Measurements from ENCODE around the gene LRMDA. TPM values are rescaled to one million over a fixed set of nuclear protein-coding genes. Genes with fewer than 3 reads are reported as not detected.

LRMDA gene
- total RNA-seq, 3 donors from 2014 or later (not counting 1 experiment from before 2014, with no cell fraction given), result 1.4 to 2.4 (median 2.1) TPM

GRCh38 chr10:75528392-75528791 lies 97.0 kb downstream of the LRMDA start:
- Histone ChIP-seq H3K9me3 (ENCODE audit: control insufficient read depth, insufficient read depth, low read length) (no peaks in the 10 kb centered on the region), H3K27ac (ENCODE audit: low read length) (no peak overlapping the region), H3K4me1 (ENCODE audit: control insufficient read depth, insufficient read depth, low read length) (no peaks in the 10 kb centered on the region), H3K27me3 (ENCODE audit: control insufficient read depth, insufficient read depth, low read length) (no peaks in the 10 kb centered on the region), H3K36me3 (ENCODE audit: control insufficient read depth, insufficient read depth, low read length) (no peaks in the 10 kb centered on the region), H3K4me3 (ENCODE audit: low read length) (no peak overlapping the region)
- H3K4me3 Mint-ChIP-seq, result no peak overlapping the region
- 80% methylated on average over 2 of the region's 2 CpGs for WGBS (ENCODE audit: insufficient coverage)
- no peak overlapping the region for H3K27ac Mint-ChIP-seq
- intact Hi-C loops (cut with micrococcal nuclease), result no loop called here
- H3K9me3 Mint-ChIP-seq, result no peaks in the 10 kb centered on the region
- no peaks in the 10 kb centered on the region for H3K4me1 Mint-ChIP-seq
- peaks cover 8 to 11% of the 10 kb centered on the region in 2 donors for H3K27me3 Mint-ChIP-seq (ENCODE audit: low read depth in 2 of 2)
- no peaks in the 10 kb centered on the region for H3K36me3 Mint-ChIP-seq
- no peak for DNase-seq
- TF ChIP-seq CTCF (IDR thresholded peaks at IDR 0.05), result no peak
- ATAC-seq, result no peak

- no peaks in the 10 kb centered on the region for H3K4me1 ChIP-seq (ENCODE audit: control insufficient read depth, insufficient read depth, low read length)
- Mint-ChIP-seq H3K36me3 (no peaks in the 10 kb centered on the region), H3K9me3 (no peaks in the 10 kb centered on the region), H3K27ac (no peak overlapping the region), H3K4me1 (no peaks in the 10 kb centered on the region), H3K4me3 (no peak overlapping the region), H3K27me3 (ENCODE audit: low read depth in 2 of 2) (peaks cover 5 to 11% of the 10 kb centered on the region in 2 donors)
- intact Hi-C loops (cut with micrococcal nuclease), result no loop called here
- H3K36me3 ChIP-seq (ENCODE audit: control insufficient read depth, insufficient read depth, low read length), result no peaks in the 10 kb centered on the region
- H3K4me3 ChIP-seq (ENCODE audit: low read length), result no peak overlapping the region
- 78% methylated on average over 3 of the region's 3 CpGs for WGBS (ENCODE audit: insufficient coverage)
- H3K27ac ChIP-seq (ENCODE audit: low read length), result no peak overlapping the region
- no peak for DNase-seq
- no peak for ATAC-seq
- no peaks in the 10 kb centered on the region for H3K27me3 ChIP-seq (ENCODE audit: control insufficient read depth, insufficient read depth, low read length)
- no peaks in the 10 kb centered on the region for H3K9me3 ChIP-seq (ENCODE audit: control insufficient read depth, insufficient read depth, low read length)
- TF ChIP-seq CTCF (IDR thresholded peaks at IDR 0.05), result no peak
Measured at GRCh38 chr10:75530299-75530698, 98.9 kb downstream of the LRMDA start.

GRCh38 chr10:75531571-75532031 lies 100.2 kb downstream of the LRMDA start:
- WGBS (ENCODE audit: insufficient coverage), result 88% methylated on average over 2 of the region's 2 CpGs
- H3K9me3 Mint-ChIP-seq, result no peaks in the 10 kb centered on the region
- Histone ChIP-seq H3K4me1 (ENCODE audit: control insufficient read depth, insufficient read depth, low read length) (no peaks in the 10 kb centered on the region), H3K4me3 (ENCODE audit: low read length) (no peak overlapping the region), H3K36me3 (ENCODE audit: control insufficient read depth, insufficient read depth, low read length) (no peaks in the 10 kb centered on the region), H3K27ac (ENCODE audit: low read length) (no peak overlapping the region), H3K9me3 (ENCODE audit: control insufficient read depth, insufficient read depth, low read length) (no peaks in the 10 kb centered on the region), H3K27me3 (ENCODE audit: control insufficient read depth, insufficient read depth, low read length) (no peaks in the 10 kb centered on the region)
- H3K4me1 Mint-ChIP-seq, result no peaks in the 10 kb centered on the region
- TF ChIP-seq CTCF (IDR thresholded peaks at IDR 0.05), result no peak
- DNase-seq (no peak), ATAC-seq (no peak)
- intact Hi-C loops (cut with micrococcal nuclease), result no loop called here
- no peak overlapping the region for H3K27ac Mint-ChIP-seq
- no peak overlapping the region for H3K4me3 Mint-ChIP-seq
- H3K36me3 Mint-ChIP-seq, result no peaks in the 10 kb centered on the region
- peaks cover 5 to 11% of the 10 kb centered on the region in 2 donors for H3K27me3 Mint-ChIP-seq (ENCODE audit: low read depth in 2 of 2)

GRCh38 chr10:75532253-75532924 lies 101.0 kb downstream of the LRMDA start:
- Mint-ChIP-seq H3K4me3 (no peak overlapping the region), H3K27me3 (ENCODE audit: low read depth in 2 of 2) (peaks cover 5 to 11% of the 10 kb centered on the region in 2 donors), H3K4me1 (no peaks in the 10 kb centered on the region), H3K9me3 (no peaks in the 10 kb centered on the region), H3K36me3 (no peaks in the 10 kb centered on the region), H3K27ac (no peak overlapping the region)
- ATAC-seq (no peak), DNase-seq (no peak)
- Histone ChIP-seq H3K4me3 (ENCODE audit: low read length) (no peak overlapping the region), H3K9me3 (ENCODE audit: control insufficient read depth, insufficient read depth, low read length) (no peaks in the 10 kb centered on the region), H3K36me3 (ENCODE audit: control insufficient read depth, insufficient read depth, low read length) (no peaks in the 10 kb centered on the region), H3K27me3 (ENCODE audit: control insufficient read depth, insufficient read depth, low read length) (no peaks in the 10 kb centered on the region), H3K4me1 (ENCODE audit: control insufficient read depth, insufficient read depth, low read length) (no peaks in the 10 kb centered on the region), H3K27ac (ENCODE audit: low read length) (no peak overlapping the region)
- WGBS (ENCODE audit: insufficient coverage), result 77% methylated on average over 3 of the region's 3 CpGs
- no peak for TF ChIP-seq CTCF (IDR thresholded peaks at IDR 0.05)
- intact Hi-C loops (cut with micrococcal nuclease), result no loop called here

Measured in natural killer cell (primary cell).